Erythroblast (primary cell): ENCODE data around the gene C1S.
"Not testable (repeated sequence)": the region's sequence is repeated elsewhere in the genome, so short reads cannot be mapped to it uniquely, and the experiment has no call there.

Source experiments
- DNase-seq, 2 experiments: peaks; one replicate each; lab custom pipeline; 2025; lab: John Stamatoyannopoulos, UW
- GATA1 ChIP-seq: IDR thresholded peaks from 2 replicates; pipeline ENCODE4 v1.6.1; 2011; ENCODE audit warnings: low read depth, mild to moderate bottlenecking, control low read depth, low read length, moderate library complexity
- POLR2A ChIP-seq: IDR thresholded peaks from 2 replicates; pipeline ENCODE4 v1.6.1; 2011; ENCODE audit warnings: mild to moderate bottlenecking, low read length

The C1S gene

DNA sequence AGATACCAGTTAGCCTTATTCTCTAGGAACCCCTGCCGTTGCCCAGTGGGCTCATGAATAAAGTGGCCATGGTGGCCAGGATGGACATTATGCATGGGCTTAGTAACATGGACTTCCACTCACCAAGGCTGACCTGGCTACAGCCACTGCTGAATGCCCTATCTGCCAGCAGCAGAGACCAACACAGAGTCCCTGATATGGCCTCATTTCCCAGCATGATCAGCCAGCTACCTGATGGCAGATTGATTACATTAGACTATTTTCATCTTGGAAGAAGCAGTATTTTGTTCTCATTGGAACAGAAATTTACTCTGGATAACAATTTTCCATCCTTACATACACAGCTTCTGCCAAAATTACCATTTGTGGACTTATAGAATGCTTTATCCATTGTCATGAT, 26.1 kb upstream of the C1S start:
- peak; percentile 63 to 87 for DNase-seq
- no peak for TF ChIP-seq GATA1
- TF ChIP-seq POLR2A: no peak

DNA sequence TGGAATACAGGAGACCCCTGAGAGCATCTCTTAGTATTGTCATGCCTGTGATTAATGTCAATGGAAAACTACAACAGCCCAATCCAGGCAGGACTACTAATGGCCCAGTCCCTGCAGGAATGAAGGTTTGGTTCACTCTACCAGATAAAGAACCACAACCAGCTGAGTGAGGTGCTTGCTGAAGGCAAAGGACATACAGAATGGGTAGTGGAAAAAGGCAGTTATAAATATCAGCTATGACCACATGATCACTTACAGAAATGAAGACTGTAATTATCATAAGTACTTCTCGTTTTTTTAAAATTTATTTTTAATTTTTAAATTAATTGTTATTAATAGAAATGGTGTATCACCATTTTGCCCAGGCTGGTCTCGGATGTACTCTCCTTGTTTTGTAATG, 25.1 kb upstream of the C1S start:
- peak in 1 of 2 experiments; percentile 27 for DNase-seq
- TF ChIP-seq POLR2A (no peak), GATA1 (no peak)

DNA sequence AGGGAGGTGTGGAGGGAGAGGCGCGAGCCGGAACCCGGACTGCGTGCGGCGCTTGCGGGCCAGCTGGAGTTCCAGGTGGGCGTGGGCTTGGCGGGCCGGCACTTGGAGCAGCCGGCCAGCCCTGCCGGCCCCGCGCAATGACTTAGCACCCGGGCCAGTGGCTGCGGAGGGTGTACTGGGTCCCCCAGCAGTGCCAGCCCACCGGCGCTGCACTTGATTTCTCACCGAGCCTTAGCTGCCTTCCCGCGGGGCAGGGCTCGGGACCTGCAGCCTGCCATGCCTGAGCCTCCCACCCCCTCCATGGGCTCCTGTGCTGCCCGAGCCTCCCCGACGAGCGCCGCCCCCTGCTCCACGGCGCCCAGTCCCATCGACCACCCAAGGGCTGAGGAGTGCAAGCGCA, 23.1 kb upstream of the C1S start:
- not testable (repeated sequence) for DNase-seq

DNA sequence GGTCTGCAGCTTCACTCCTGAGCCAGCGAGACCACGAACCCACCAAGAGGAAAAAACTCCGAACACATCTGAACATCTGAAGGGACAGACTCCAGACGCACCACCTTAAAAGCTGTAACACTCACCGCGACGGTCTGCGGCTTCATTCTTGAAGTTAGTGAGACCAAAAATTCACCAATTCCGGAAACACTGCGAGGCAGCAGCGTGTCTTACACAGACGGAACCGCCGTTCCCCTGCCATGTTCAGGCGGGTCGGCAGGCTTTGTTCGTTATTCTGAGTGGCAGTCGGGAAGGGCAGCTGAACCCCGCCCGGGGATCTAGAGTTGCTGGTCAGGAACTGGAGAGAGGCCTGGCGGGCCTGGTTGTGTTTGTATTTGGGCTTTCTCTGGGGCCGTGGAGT, 21.9 kb upstream of the C1S start:
- TF ChIP-seq GATA1 (no peak), POLR2A (no peak)
- no peak for DNase-seq

DNA sequence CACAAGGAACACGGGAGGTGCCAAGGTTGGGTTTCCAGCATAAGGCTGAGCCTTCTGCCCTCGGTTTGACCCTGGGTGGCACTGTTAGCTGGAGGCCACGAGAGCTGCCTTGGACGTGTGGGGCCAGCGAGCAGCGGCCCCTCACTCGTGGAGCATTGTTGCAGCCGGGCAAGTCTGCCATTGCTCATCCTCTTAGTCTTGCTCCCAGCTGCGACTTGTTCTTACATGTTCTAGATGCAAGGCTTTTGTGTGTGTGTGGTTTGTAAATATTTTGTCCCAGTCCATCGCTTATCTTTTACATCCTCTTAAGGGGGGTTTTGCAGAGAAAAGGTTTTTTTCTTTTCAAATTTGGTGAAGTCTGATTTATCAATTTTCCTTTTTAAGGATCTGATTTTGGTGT, 21.1 kb upstream of the C1S start:
- TF ChIP-seq POLR2A (no peak), GATA1 (no peak)
- no peak for DNase-seq

DNA sequence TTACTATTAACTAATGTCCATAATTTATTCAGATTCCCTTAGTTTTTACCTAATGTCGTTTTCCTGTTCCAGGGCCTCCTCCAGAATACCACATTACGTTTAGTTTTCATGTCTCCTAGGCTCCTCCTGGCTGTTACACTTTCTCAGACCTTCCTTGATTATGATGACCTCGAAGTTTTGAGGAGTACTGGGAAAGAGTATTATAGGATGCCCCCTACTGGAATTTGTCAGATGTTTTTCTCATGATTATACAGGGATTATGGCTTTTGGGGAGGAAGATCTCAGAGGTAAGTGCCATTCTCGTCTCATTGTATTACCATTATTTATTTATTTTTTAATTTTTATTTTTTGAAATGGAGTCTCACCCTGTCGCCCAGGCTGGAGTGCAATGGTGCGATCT, 17.7 kb upstream of the C1S start:
- peak; percentile 73 to 78 for DNase-seq
- TF ChIP-seq POLR2A (no peak), GATA1 (no peak)

DNA sequence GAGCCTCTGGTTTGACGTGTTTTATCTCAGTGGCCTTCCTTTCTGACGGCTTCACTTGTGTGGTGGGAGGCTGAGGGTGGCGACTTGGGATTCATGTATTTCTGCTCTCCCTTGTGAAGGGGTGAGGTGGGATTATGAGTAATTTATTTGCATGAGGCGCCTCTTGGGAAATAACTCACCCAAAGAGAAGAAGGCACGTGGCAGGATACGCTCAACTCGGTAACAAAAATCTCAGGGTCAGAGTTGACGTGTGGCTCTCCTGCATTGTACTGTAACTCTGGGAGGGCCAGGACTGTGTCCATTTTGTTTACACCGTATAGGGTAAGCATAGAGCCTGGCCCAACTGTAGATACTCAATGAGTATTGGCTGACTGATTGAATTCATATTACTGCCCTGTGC, 14.6 kb upstream of the C1S start:
- TF ChIP-seq POLR2A (no peak), GATA1 (no peak)
- DNase-seq: no peak

DNA sequence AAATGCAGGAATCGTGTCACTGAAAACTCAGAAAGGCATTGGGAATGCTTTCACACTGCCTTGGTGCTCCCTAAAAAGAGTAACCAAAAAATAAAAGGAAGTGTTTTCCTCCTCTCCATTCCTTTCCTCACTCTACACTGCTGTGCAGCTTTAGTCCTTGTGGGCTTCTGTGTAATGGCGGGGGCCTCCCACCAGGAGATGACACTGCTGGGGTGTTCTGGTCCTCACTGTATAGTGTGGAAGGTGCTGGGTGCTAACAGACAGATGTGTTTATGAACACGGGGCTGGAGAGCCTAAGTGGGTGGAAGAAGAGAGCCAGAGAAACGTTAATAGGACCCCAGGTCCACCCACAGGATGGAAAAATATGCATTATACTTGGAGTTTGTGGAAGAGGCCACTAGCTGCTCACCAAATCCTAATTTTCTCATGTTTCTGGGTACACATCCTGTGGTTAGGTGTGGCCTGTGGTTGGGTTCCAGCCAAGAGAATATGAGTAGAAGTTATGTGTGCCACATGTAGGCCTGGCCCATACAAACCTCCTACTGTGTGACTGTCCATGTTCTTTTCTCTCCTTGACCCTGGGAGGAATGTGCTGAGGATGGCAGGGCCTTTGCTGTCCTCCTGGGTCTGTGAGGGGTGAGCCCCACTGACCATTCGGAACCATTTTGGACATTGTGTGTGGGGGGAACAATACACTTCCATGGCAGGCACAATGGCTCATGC, 14.0 kb upstream of the C1S start:
- TF ChIP-seq GATA1: no peak
- no peak for TF ChIP-seq POLR2A
- no peak for DNase-seq

DNA sequence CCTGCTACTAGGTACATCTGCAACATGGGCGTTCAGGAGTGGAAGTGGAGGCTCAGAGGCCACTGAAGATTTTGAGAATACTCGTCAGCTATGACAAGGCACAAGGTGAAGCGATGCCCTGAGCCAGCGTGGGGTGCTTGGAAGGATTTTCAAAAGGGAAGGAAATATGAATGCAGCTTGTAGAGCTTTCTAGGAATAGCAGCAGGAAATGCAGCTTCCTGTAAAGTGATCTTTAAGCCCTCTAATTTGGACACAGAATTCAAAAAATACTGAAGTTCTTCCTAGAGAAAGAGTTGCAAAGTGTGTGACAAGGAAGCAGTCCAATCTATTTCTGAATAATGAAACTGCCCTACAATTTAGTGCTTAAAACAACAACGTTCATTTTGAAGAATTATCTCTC, 13.2 kb upstream of the C1S start:
- DNase-seq: no peak
- TF ChIP-seq POLR2A: no peak
- no peak for TF ChIP-seq GATA1

DNA sequence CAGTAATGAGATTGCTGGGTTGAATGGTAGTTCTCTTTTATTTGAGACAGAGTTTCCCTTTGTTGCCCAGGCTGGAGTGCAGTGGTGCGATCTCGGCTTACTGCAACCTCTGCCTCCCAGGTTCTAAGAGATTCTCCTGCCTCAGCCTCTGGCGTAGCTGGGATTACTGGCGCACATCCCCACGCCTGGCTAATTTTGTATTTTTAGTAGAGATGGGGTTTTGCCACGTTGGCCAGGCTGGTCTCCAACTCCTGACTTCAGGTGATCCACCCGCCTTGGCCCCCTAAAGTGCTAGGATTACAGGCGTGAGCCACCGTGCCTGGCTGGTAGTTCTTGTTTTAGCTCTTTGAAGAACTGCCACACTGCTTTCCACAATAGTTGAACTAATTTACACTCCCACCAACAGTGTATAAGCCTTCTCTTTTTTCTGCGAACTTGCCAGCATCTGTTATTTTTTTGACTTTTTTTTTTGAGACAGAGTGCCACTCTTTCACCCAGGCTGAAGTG, 11.0 kb upstream of the C1S start:
- not testable (repeated sequence) for DNase-seq

DNA sequence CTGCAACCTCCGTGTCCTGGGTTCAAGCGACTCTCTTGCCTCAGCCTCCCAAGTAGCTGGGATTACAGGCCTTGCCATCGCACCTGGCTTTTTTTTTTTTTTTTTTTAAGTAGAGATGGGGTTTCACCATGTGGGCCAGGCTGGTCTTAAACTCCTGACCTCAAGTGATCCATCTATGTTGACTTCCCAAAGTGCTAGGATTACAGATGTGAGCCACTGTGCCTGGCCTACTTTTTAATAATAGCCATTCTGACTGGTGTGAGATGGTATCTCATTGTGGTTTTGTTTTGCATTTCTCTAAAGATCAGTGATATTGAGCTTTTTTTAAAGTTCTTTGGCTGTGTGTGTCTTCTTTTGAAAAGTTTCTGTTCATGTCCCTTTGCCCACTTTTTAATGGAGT, 10.5 kb upstream of the C1S start:
- DNase-seq: not testable (repeated sequence)

DNA sequence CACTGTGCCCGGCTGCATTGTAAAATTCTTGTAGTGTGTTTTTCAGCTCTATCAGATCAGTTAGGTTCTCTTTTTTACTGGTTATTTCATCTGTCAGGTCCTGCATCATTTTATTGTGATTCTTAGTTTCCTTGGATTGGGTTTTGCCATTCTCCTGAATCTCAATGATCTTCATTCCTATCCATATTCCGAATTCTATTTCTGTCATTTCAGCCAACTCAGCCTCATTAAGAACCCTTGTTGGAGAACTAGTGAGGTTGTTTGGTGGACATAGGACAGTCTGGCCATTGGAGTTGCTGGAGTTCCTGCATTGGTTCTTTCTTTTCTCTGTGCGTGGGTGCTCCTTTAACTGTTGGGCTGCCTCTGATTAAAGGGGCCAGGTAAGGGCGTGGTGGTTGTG, 5.6 kb upstream of the C1S start:
- no peak for DNase-seq
- TF ChIP-seq POLR2A (no peak), GATA1 (no peak)

DNA sequence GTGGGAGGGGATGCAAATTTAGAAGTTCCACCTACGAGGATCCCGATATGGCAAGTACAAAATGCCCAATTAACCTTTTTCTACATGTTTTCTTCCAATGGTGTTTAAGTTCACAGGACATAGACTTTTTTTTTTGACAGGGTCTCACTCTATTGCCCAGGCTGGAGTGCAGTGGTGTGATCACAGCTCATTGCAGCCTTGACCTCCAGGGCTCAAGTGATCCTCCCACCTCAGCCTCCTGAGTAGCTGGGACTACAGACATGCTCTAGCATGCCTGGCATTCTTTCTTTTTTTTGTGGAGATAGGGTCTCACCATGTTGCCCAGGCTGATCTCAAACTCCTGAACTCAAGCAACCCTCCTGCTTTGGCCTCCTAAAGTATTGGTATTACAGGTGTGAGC, 4.8 kb upstream of the C1S start:
- DNase-seq: not testable (repeated sequence)

DNA sequence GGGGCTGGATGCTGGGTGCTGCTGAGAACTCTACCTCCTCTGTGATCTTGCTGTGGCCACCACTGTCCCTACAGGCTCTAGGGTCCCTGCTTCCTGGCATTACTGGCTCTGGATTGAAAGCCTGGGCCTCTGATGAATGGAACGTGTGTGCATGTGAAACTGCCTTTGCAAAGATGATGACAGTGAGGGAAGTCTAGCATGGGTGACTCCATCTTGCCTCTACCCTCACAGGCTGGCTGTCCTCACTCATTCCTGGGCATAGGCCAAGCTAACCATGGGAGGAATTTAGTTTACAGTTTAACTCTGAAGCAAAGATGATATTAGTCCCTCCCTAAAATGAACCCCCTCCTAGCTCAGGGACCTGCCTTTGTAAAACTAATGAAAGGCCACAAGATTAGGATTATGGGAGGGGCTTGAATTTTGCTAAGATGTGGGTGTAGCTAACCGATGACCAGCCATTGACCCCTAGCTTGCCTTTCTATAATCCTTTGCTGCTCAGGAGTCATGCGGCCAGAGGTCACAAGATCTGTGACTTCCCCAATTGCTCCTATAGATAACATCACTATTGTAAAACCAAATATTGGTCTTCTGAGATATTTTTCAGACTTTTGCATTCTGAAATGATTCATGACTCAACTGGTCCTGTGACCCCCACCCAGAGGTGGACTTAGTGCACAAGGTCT, 2.2 kb upstream of the C1S start:
- no peak for TF ChIP-seq POLR2A
- DNase-seq: peak; percentile 11 to 55

DNA sequence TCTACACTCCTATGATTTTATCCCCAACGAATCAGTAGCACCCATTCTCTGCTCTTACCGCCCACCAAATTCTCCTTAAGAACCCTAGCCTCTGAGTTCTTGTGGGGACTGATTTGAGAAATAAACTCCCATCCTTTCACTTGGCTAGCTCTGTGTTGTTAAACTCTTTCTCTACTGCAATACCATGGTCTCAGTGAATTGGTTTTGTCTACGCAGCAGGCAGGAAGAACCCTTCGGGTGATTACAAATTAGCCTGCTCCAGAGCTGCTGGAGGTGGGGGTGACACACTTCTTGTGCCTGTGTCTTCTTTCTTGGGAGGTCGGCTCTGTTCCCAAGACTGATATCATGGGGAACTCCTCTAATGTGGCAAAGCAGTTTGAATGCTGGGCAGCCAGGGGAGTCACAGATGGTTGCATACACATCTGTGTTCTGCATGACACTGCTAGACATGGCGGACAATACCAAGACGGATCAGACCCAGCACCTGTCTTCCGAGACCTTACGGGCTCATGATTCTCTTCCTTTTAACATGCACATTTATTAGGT, 1.6 kb upstream of the C1S start:
- TF ChIP-seq POLR2A: no peak
- no peak for TF ChIP-seq GATA1
- DNase-seq: no peak

DNA sequence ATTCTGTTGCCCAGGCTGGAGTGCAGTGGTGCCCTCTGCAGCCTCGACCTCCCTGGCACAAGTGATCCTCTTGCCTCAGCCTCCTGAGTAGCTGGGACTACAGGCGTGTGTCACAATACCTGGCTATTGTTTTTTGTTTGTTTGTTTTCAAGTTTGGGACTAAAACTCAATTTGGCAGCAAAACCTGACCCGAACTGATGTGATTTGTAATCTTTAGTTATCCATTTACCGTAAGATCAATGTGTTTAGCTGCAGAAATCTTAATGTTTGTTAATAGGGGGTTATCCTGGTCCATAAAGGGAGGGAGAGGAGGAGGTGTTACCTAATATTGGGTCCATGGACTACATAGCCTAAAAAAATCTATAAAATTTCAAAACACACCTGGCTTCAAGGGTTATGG, 738 bp upstream of the C1S start:
- no peak for DNase-seq
- TF ChIP-seq GATA1 (no peak), POLR2A (no peak)
